Activated T-helper 2 cell treated with anti-CD3 and anti-CD28 coated beads, Interferon-gamma antibody, Interleukin-2, Interleukin-4, amounts not matched to agents 10 μg/mL and 5 μg/mL and 100 μg/mL, durations not matched to agents 14 hours and 24 hours and 36 hours (primary cell): ENCODE measurements around the gene BCL11B. TPM values are rescaled to one million over a fixed set of nuclear protein-coding genes. Genes with fewer than 3 reads are reported as not detected.

Source experiments
- DNase-seq: peaks from one replicate; pipeline ENCODE4 v3.0.0; 2021; ENCODE audit warnings: low spot score
- H3K27ac Mint-ChIP-seq: one replicate; pipeline ENCODE4 v1.8.0; 2021; ENCODE audit warnings: mixed read lengths
- H3K27me3 Mint-ChIP-seq: one replicate; pipeline ENCODE4 v1.8.0; 2021; ENCODE audit warnings: low read depth, mixed read lengths
- H3K36me3 Mint-ChIP-seq: one replicate; pipeline ENCODE4 v1.8.0; 2021; ENCODE audit warnings: low read depth, mixed read lengths
- H3K4me1 Mint-ChIP-seq: one replicate; pipeline ENCODE4 v1.8.0; 2021; ENCODE audit warnings: low read depth, mixed read lengths
- H3K4me3 Mint-ChIP-seq: one replicate; pipeline ENCODE4 v1.8.0; 2021; ENCODE audit warnings: low read depth, mild to moderate bottlenecking, moderate library complexity, mixed read lengths
- H3K9me3 Mint-ChIP-seq: one replicate; pipeline ENCODE4 v1.8.0; 2021; ENCODE audit warnings: mixed read lengths
- intact Hi-C: fragments of 100-400 bp; cut with micrococcal nuclease; formaldehyde crosslinking; loops from one replicate; pipeline ENCODE4 v1.15.1; 2023
- total RNA-seq: library from RNA; stranded (reverse); gene quantifications from 2 replicates; pipeline ENCODE4 v1.2.3, GENCODE V29; 2022

Gene BCL11B
- total RNA-seq, 1 donor from 2014 or later, result 34.1 TPM

- no peaks in the 10 kb centered on the region for H3K4me1 Mint-ChIP-seq
Observed at GRCh38 chr14:99312106-99312505, 40.1 kb upstream of the BCL11B start.

GRCh38 chr14:99309220-99309766, 37.3 kb upstream of the BCL11B start:
- peaks cover 34% of the 10 kb centered on the region for H3K27me3 Mint-ChIP-seq
- no peaks in the 10 kb centered on the region for H3K36me3 Mint-ChIP-seq
- intact Hi-C loops, result no loop called here
- H3K9me3 Mint-ChIP-seq, result no peaks in the 10 kb centered on the region
- no peak overlapping the region for H3K4me3 Mint-ChIP-seq
- no peak overlapping the region for H3K27ac Mint-ChIP-seq
- no peaks in the 10 kb centered on the region for H3K4me1 Mint-ChIP-seq
- DNase-seq, result no peak

More at GRCh38 chr14:99312106-99312505, 40.1 kb upstream of the BCL11B start:
- Mint-ChIP-seq H3K4me3 (no peak overlapping the region), H3K27ac (no peak overlapping the region), H3K27me3 (peaks cover 22% of the 10 kb centered on the region), H3K36me3 (no peaks in the 10 kb centered on the region), H3K9me3 (no peaks in the 10 kb centered on the region)
- intact Hi-C loops, result no loop called here
- DNase-seq, result no peak

- no peaks in the 10 kb centered on the region for H3K36me3 Mint-ChIP-seq
- no peaks in the 10 kb centered on the region for H3K4me1 Mint-ChIP-seq
- H3K27ac Mint-ChIP-seq, result no peak overlapping the region
- H3K9me3 Mint-ChIP-seq, result peaks cover 12% of the 10 kb centered on the region
- no peak overlapping the region for H3K4me3 Mint-ChIP-seq
- no peak for DNase-seq
- intact Hi-C loops, result no loop called here
- peaks cover 45% of the 10 kb centered on the region for H3K27me3 Mint-ChIP-seq
Observed at GRCh38 chr14:99304208-99304607, 32.2 kb upstream of the BCL11B start.

GRCh38 chr14:99300190-99300589, 28.2 kb upstream of the BCL11B start:
- Mint-ChIP-seq H3K4me3 (no peak overlapping the region), H3K9me3 (peaks cover 17% of the 10 kb centered on the region), H3K27ac (no peak overlapping the region), H3K36me3 (no peaks in the 10 kb centered on the region), H3K27me3 (peaks cover 30% of the 10 kb centered on the region), H3K4me1 (no peaks in the 10 kb centered on the region)
- intact Hi-C loops, result no loop called here
- no peak for DNase-seq

GRCh38 chr14:99296517-99296916, 24.5 kb upstream of the BCL11B start:
- peaks cover 17% of the 10 kb centered on the region for H3K9me3 Mint-ChIP-seq
- H3K4me3 Mint-ChIP-seq, result no peak overlapping the region
- no peaks in the 10 kb centered on the region for H3K36me3 Mint-ChIP-seq
- no peak overlapping the region for H3K27ac Mint-ChIP-seq
- DNase-seq, result no peak
- intact Hi-C loops, result no loop called here
- H3K4me1 Mint-ChIP-seq, result no peaks in the 10 kb centered on the region
- peaks cover 11% of the 10 kb centered on the region for H3K27me3 Mint-ChIP-seq

- no peak overlapping the region for H3K27ac Mint-ChIP-seq
- no peaks in the 10 kb centered on the region for H3K9me3 Mint-ChIP-seq
- H3K4me1 Mint-ChIP-seq, result peaks cover 14% of the 10 kb centered on the region
- intact Hi-C loops, result no loop called here
- no peaks in the 10 kb centered on the region for H3K36me3 Mint-ChIP-seq
- H3K27me3 Mint-ChIP-seq, result peaks cover 2% of the 10 kb centered on the region
- no peak for DNase-seq
- no peak overlapping the region for H3K4me3 Mint-ChIP-seq
Observed at GRCh38 chr14:99289394-99290189, 17.6 kb upstream of the BCL11B start.

GRCh38 chr14:99288948-99289347, 17.0 kb upstream of the BCL11B start:
- DNase-seq, result no peak
- intact Hi-C loops, result no loop called here
- Mint-ChIP-seq H3K27ac (no peak overlapping the region), H3K4me1 (peaks cover 14% of the 10 kb centered on the region), H3K27me3 (peaks cover 2% of the 10 kb centered on the region), H3K4me3 (no peak overlapping the region), H3K36me3 (no peaks in the 10 kb centered on the region), H3K9me3 (no peaks in the 10 kb centered on the region)

GRCh38 chr14:99287269-99287942, 15.4 kb upstream of the BCL11B start:
- peak overlapping the region; percentile 17 for H3K4me3 Mint-ChIP-seq
- no peaks in the 10 kb centered on the region for H3K9me3 Mint-ChIP-seq
- no peaks in the 10 kb centered on the region for H3K36me3 Mint-ChIP-seq
- DNase-seq, result no peak
- intact Hi-C loops, result no loop called here
- H3K4me1 Mint-ChIP-seq, result peaks cover 14% of the 10 kb centered on the region
- no peak overlapping the region for H3K27ac Mint-ChIP-seq
- peaks cover 2% of the 10 kb centered on the region for H3K27me3 Mint-ChIP-seq

GRCh38 chr14:99286761-99287160, 14.8 kb upstream of the BCL11B start:
- intact Hi-C loops, result no loop called here
- Mint-ChIP-seq H3K27ac (no peak overlapping the region), H3K27me3 (peaks cover 2% of the 10 kb centered on the region)

GRCh38 chr14:99284254-99285004, 12.4 kb upstream of the BCL11B start:
- Mint-ChIP-seq H3K27me3 (peaks cover 6% of the 10 kb centered on the region), H3K27ac (no peak overlapping the region), H3K9me3 (no peaks in the 10 kb centered on the region), H3K4me3 (no peak overlapping the region), H3K36me3 (no peaks in the 10 kb centered on the region), H3K4me1 (peaks cover 21% of the 10 kb centered on the region)
- DNase-seq, result no peak
- intact Hi-C loops, result no loop called here

More at GRCh38 chr14:99286761-99287160, 14.8 kb upstream of the BCL11B start:
- peaks cover 14% of the 10 kb centered on the region for H3K4me1 Mint-ChIP-seq
- no peaks in the 10 kb centered on the region for H3K36me3 Mint-ChIP-seq
- no peaks in the 10 kb centered on the region for H3K9me3 Mint-ChIP-seq
- no peak for DNase-seq
- H3K4me3 Mint-ChIP-seq, result peak overlapping the region; percentile 1

GRCh38 chr14:99282261-99283050, 10.5 kb upstream of the BCL11B start:
- no peaks in the 10 kb centered on the region for H3K9me3 Mint-ChIP-seq
- no peaks in the 10 kb centered on the region for H3K36me3 Mint-ChIP-seq
- DNase-seq, result no peak
- H3K27ac Mint-ChIP-seq, result no peak overlapping the region
- peaks cover 18% of the 10 kb centered on the region for H3K4me1 Mint-ChIP-seq
- H3K27me3 Mint-ChIP-seq, result peaks cover 15% of the 10 kb centered on the region
- H3K4me3 Mint-ChIP-seq, result no peak overlapping the region
- intact Hi-C loops, result no loop called here

GRCh38 chr14:99281396-99281795, 9.4 kb upstream of the BCL11B start:
- H3K27me3 Mint-ChIP-seq, result peaks cover 18% of the 10 kb centered on the region
- no peaks in the 10 kb centered on the region for H3K9me3 Mint-ChIP-seq
- H3K27ac Mint-ChIP-seq, result no peak overlapping the region
- H3K4me1 Mint-ChIP-seq, result peaks cover 18% of the 10 kb centered on the region
- no peak overlapping the region for H3K4me3 Mint-ChIP-seq
- no peaks in the 10 kb centered on the region for H3K36me3 Mint-ChIP-seq
- no peak for DNase-seq
- intact Hi-C loops, result no loop called here
